ENCODE results near the gene PLEKHA6. TPM values are rescaled to one million over a fixed set of nuclear protein-coding genes. Genes with fewer than 3 reads are reported as not detected.

The PLEKHA6 gene
- polyA plus RNA-seq, 1 donor from 2014 or later, result 22.6 TPM

GRCh38 chr1:204367193-204367858 is 7.6 kb upstream of the PLEKHA6 start:
- Histone ChIP-seq H3K9me2 (ENCODE audit: insufficient read depth, low read length) (no peaks in the 10 kb centered on the region), H3K4me3 (ENCODE audit: low read length) (no peak overlapping the region), H3F3A (ENCODE audit: insufficient read depth, low read length, poor library complexity, severe bottlenecking) (no peaks in the 10 kb centered on the region), H2AFZ (ENCODE audit: low read depth, low read length) (no peak overlapping the region), H3K9ac (ENCODE audit: low read length) (no peak overlapping the region), H4K20me1 (ENCODE audit: insufficient read depth) (no peaks in the 10 kb centered on the region), H3K27me3 (ENCODE audit: insufficient read depth, low read depth, low read length) (peaks cover 37% of the 10 kb centered on the region), H3K4me2 (ENCODE audit: low read length) (no peak overlapping the region), H3K79me2 (replicated peaks; ENCODE audit: insufficient read depth, low read length) (no peaks in the 10 kb centered on the region), H3K9me3 (ENCODE audit: low read length) (no peaks in the 10 kb centered on the region), H3K36me3 (ENCODE audit: insufficient read depth, low read length) (no peaks in the 10 kb centered on the region), H3K27ac (ENCODE audit: low read length) (no peak overlapping the region)
- no peak for TF ChIP-seq EZH2 (IDR thresholded peaks at IDR 0.05; ENCODE audit: borderline replicate concordance, insufficient read depth, low read length, poor library complexity, severe bottlenecking)
- TF ChIP-seq, protein P1, sequence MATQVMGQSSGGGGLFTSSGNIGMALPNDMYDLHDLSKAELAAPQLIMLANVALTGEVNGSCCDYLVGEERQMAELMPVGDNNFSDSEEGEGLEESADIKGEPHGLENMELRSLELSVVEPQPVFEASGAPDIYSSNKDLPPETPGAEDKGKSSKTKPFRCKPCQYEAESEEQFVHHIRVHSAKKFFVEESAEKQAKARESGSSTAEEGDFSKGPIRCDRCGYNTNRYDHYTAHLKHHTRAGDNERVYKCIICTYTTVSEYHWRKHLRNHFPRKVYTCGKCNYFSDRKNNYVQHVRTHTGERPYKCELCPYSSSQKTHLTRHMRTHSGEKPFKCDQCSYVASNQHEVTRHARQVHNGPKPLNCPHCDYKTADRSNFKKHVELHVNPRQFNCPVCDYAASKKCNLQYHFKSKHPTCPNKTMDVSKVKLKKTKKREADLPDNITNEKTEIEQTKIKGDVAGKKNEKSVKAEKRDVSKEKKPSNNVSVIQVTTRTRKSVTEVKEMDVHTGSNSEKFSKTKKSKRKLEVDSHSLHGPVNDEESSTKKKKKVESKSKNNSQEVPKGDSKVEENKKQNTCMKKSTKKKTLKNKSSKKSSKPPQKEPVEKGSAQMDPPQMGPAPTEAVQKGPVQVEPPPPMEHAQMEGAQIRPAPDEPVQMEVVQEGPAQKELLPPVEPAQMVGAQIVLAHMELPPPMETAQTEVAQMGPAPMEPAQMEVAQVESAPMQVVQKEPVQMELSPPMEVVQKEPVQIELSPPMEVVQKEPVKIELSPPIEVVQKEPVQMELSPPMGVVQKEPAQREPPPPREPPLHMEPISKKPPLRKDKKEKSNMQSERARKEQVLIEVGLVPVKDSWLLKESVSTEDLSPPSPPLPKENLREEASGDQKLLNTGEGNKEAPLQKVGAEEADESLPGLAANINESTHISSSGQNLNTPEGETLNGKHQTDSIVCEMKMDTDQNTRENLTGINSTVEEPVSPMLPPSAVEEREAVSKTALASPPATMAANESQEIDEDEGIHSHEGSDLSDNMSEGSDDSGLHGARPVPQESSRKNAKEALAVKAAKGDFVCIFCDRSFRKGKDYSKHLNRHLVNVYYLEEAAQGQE (IDR thresholded peaks at IDR 0.05; ENCODE audit: borderline replicate concordance), result no peak
- TF ChIP-seq EP300 (conservative IDR thresholded peaks at IDR 0.05; ENCODE audit: poor library complexity, severe bottlenecking), result no peak

- no peaks in the 10 kb centered on the region for H3K9me3 ChIP-seq (ENCODE audit: low read length)
- H3K36me3 ChIP-seq (ENCODE audit: insufficient read depth, low read length), result no peaks in the 10 kb centered on the region
- H3K79me2 ChIP-seq (replicated peaks; ENCODE audit: insufficient read depth, low read length), result no peaks in the 10 kb centered on the region
- H3K9me2 ChIP-seq (ENCODE audit: insufficient read depth, low read length), result no peaks in the 10 kb centered on the region
- H3F3A ChIP-seq (ENCODE audit: insufficient read depth, low read length, poor library complexity, severe bottlenecking), result no peaks in the 10 kb centered on the region
- no peaks in the 10 kb centered on the region for H4K20me1 ChIP-seq (ENCODE audit: insufficient read depth)
- TF ChIP-seq POLR2AphosphoS5 (IDR thresholded peaks at IDR 0.05) (no peak), RAD21 (conservative IDR thresholded peaks at IDR 0.05) (no peak), EP300 (conservative IDR thresholded peaks at IDR 0.05; ENCODE audit: poor library complexity, severe bottlenecking) (no peak), SMC3 (conservative IDR thresholded peaks at IDR 0.05; ENCODE audit: poor library complexity) (no peak), EZH2 (IDR thresholded peaks at IDR 0.05; ENCODE audit: borderline replicate concordance, insufficient read depth, low read length, poor library complexity, severe bottlenecking) (no peak), TAF1 (IDR thresholded peaks at IDR 0.05; ENCODE audit: low read depth) (no peak), MXI1 (conservative IDR thresholded peaks at IDR 0.05; ENCODE audit: poor library complexity, severe bottlenecking) (no peak)
- TF ChIP-seq, protein P2, sequence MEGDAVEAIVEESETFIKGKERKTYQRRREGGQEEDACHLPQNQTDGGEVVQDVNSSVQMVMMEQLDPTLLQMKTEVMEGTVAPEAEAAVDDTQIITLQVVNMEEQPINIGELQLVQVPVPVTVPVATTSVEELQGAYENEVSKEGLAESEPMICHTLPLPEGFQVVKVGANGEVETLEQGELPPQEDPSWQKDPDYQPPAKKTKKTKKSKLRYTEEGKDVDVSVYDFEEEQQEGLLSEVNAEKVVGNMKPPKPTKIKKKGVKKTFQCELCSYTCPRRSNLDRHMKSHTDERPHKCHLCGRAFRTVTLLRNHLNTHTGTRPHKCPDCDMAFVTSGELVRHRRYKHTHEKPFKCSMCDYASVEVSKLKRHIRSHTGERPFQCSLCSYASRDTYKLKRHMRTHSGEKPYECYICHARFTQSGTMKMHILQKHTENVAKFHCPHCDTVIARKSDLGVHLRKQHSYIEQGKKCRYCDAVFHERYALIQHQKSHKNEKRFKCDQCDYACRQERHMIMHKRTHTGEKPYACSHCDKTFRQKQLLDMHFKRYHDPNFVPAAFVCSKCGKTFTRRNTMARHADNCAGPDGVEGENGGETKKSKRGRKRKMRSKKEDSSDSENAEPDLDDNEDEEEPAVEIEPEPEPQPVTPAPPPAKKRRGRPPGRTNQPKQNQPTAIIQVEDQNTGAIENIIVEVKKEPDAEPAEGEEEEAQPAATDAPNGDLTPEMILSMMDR (IDR thresholded peaks at IDR 0.05; ENCODE audit: poor library complexity, severe bottlenecking), result no peak
- TF ChIP-seq, protein P1 (IDR thresholded peaks at IDR 0.05; ENCODE audit: borderline replicate concordance), result no peak
- no peak overlapping the region for H3K4me3 ChIP-seq (ENCODE audit: low read length)
- no peak overlapping the region for H3K27ac ChIP-seq (ENCODE audit: low read length)
- H3K27me3 ChIP-seq (ENCODE audit: insufficient read depth, low read depth, low read length), result peaks cover 32% of the 10 kb centered on the region
- H2AFZ ChIP-seq (ENCODE audit: low read depth, low read length), result no peak overlapping the region
- H3K9ac ChIP-seq (ENCODE audit: low read length), result no peak overlapping the region
- H3K4me2 ChIP-seq (ENCODE audit: low read length), result no peak overlapping the region
Measured at GRCh38 chr1:204366759-204367158, 7.0 kb upstream of the PLEKHA6 start.

All from neural cell (in vitro differentiated cells).